ENCODE measurements around the gene KHDC4. TPM values are rescaled to one million over a fixed set of nuclear protein-coding genes. Genes with fewer than 3 reads are reported as not detected.

The KHDC4 gene
- total and polyA plus RNA-seq, 2 of the 4 experiments (the other 2 are of a cell fraction) = 28.0 to 29.9 TPM

- intact Hi-C loops (cut with micrococcal nuclease) (no loop called here), in situ Hi-C loops (cut with MboI; ENCODE audit: low sequenced_read_pairs) (no loop called here), dilution Hi-C loops (cut with HindIII; ENCODE audit: low sequenced_read_pairs, unreplicated experiment) (no loop called here)
- no peak overlapping the region for H2BK5ac ChIP-seq (ENCODE audit: low read depth, low read length, poor library complexity, severe bottlenecking)
- BruUV-seq (replicated peaks) = no TSS peak
- H3K36me3 ChIP-seq (ENCODE audit: control insufficient read depth, insufficient read depth, low read length) = peaks cover 47% of the 10 kb centered on the region
- no peak overlapping the region for H3K23ac ChIP-seq (ENCODE audit: low read depth, low read length)
- no peak overlapping the region for H2BK15ac ChIP-seq (ENCODE audit: low read depth, low read length)
- H3K4me3 ChIP-seq (ENCODE audit: insufficient read depth, low read depth, low read length) = no peak overlapping the region
- no peaks in the 10 kb centered on the region for H4K20me1 ChIP-seq (ENCODE audit: insufficient read depth, low read length)
- no peak overlapping the region for H3K4me2 ChIP-seq (ENCODE audit: low read depth, low read length)
- H3K18ac ChIP-seq (ENCODE audit: low read depth, low read length) = no peak overlapping the region
- CTCF ChIA-PET = no interaction called here
- DNase-seq (no peak), ATAC-seq (ENCODE audit: low read depth) (no peak)
- peaks cover 2% of the 10 kb centered on the region for H3K4me1 ChIP-seq (ENCODE audit: control insufficient read depth, insufficient read depth, low read length)
- no peak overlapping the region for H4K8ac ChIP-seq (ENCODE audit: low read depth in 2 of 2, low read length in 2 of 2)
- TF ChIP-seq MXI1 (IDR thresholded peaks at IDR 0.05; ENCODE audit: borderline replicate concordance, low read depth, low read length) = no peak
- TF ChIP-seq CTCF (conservative IDR thresholded peaks at IDR 0.05; ENCODE audit: low read depth, low read length) = no peak
- no peak for TF ChIP-seq RAD21 (IDR thresholded peaks at IDR 0.05; ENCODE audit: low read length)
- no peak for TF ChIP-seq CEBPB (IDR thresholded peaks at IDR 0.05; ENCODE audit: low read depth, low read length)
- no peak for TF ChIP-seq BHLHE40 (IDR thresholded peaks at IDR 0.05; ENCODE audit: low read depth, low read length)
- no peak for TF ChIP-seq USF2 (IDR thresholded peaks at IDR 0.05; ENCODE audit: low read depth, low read length)
- TF ChIP-seq NFE2L2 (IDR thresholded peaks at IDR 0.05; ENCODE audit: low read depth, low read length) = no peak
- no peak for TF ChIP-seq POLR2A (IDR thresholded peaks at IDR 0.05; ENCODE audit: low read depth, low read length)
- TF ChIP-seq, protein P1, sequence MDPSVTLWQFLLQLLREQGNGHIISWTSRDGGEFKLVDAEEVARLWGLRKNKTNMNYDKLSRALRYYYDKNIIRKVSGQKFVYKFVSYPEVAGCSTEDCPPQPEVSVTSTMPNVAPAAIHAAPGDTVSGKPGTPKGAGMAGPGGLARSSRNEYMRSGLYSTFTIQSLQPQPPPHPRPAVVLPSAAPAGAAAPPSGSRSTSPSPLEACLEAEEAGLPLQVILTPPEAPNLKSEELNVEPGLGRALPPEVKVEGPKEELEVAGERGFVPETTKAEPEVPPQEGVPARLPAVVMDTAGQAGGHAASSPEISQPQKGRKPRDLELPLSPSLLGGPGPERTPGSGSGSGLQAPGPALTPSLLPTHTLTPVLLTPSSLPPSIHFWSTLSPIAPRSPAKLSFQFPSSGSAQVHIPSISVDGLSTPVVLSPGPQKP (IDR thresholded peaks at IDR 0.05; ENCODE audit: borderline replicate concordance, low read depth, low read length) = no peak
- no peak for TF ChIP-seq RFX5 (IDR thresholded peaks at IDR 0.05; ENCODE audit: low read depth, low read length)
- no peak for TF ChIP-seq MAZ (IDR thresholded peaks at IDR 0.05; ENCODE audit: borderline replicate concordance, low read depth, low read length)
- TF ChIP-seq MAFK (IDR thresholded peaks at IDR 0.05; ENCODE audit: low read depth, low read length) = no peak
- TF ChIP-seq RCOR1 (IDR thresholded peaks at IDR 0.05; ENCODE audit: insufficient replicate concordance, low read length) = no peak
- no peak for TF ChIP-seq FOS (IDR thresholded peaks at IDR 0.05; ENCODE audit: low read depth, low read length)
- TF ChIP-seq CHD1 (IDR thresholded peaks at IDR 0.05; ENCODE audit: low read depth, low read length) = no peak
- no peak for TF ChIP-seq SMC3 (IDR thresholded peaks at IDR 0.05; ENCODE audit: low read depth, low read length)
- H2BK120ac ChIP-seq (ENCODE audit: low read depth, low read length) = no peak overlapping the region
- H3K9me1 ChIP-seq (ENCODE audit: insufficient read depth, low read length) = no peaks in the 10 kb centered on the region; the same call in 1 of the 2 replicates
- WGBS, 2 experiments (ENCODE audit: extremely low coverage in 2 of 2, insufficient read length in 1 of 2) = no CpG with 5 or more reads among the region's 2 CpGs
- POLR2A ChIA-PET (ENCODE audit: unreplicated experiment) = interaction anchor here (1.2 kb wide), 1 partner anchor 8 kb away, joined by 3 read pairs; no protein-coding TSS in a partner anchor
- no peak overlapping the region for H3K9ac ChIP-seq (ENCODE audit: low read depth, low read length)
- peaks cover 8 to 27% of the 10 kb centered on the region in 2 experiments for H3K79me1 ChIP-seq (ENCODE audit: low read depth in 1 of 2, low read length in 2 of 2)
- no peak overlapping the region for H3K27ac ChIP-seq (ENCODE audit: insufficient read depth, low read length)
- H2AFZ ChIP-seq (replicated peaks; ENCODE audit: low read length, poor library complexity) = no peak overlapping the region
- no peak overlapping the region for H3K14ac ChIP-seq (replicated peaks; ENCODE audit: low read depth, low read length)
- no peaks in the 10 kb centered on the region for H3K27me3 ChIP-seq (ENCODE audit: control insufficient read depth, insufficient read depth, low read length)
- H2AK5ac ChIP-seq (ENCODE audit: low read depth, low read length) = no peak overlapping the region
- H2BK20ac ChIP-seq (ENCODE audit: low read depth, low read length) = no peak overlapping the region
- no peak overlapping the region for H4K91ac ChIP-seq (ENCODE audit: insufficient read depth, low read depth, low read length)
- H2AK9ac ChIP-seq (replicated peaks; ENCODE audit: low read depth, low read length, poor library complexity) = no peak overlapping the region
- no peak overlapping the region for H3K4ac ChIP-seq (ENCODE audit: low read depth, low read length)
- no peaks in the 10 kb centered on the region for H3K9me3 ChIP-seq (ENCODE audit: control insufficient read depth, insufficient read depth, low read length)
- H3K56ac ChIP-seq (ENCODE audit: extremely low read depth, insufficient read depth, low read length) = no peak overlapping the region
- H4K5ac ChIP-seq (ENCODE audit: low read depth, low read length) = no peak overlapping the region
These were observed 35.3 kb downstream of the KHDC4 start for GRCh38 chr1:155898888-155899287.

All from IMR-90 (cell line).